T-helper 2 cell (primary cell): ENCODE measurements around the gene EFNA4.
A peak's percentile ranks its signal among the peaks of the same experiment; 100 is the strongest.

ENCODE experiments used
- DNase-seq, 5 experiments: peaks; one replicate each; pipeline versions ENCODE4 v3.0.0 to v3.0.0-alpha.2; 2012 to 2022
- total RNA-seq, 2 donors: gene quantifications; one replicate each; lab custom pipeline; 2026; lab: John Stamatoyannopoulos, UW

The EFNA4 gene, protein sequence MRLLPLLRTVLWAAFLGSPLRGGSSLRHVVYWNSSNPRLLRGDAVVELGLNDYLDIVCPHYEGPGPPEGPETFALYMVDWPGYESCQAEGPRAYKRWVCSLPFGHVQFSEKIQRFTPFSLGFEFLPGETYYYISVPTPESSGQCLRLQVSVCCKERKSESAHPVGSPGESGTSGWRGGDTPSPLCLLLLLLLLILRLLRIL
- 2.8 to 4.1 reads per million in 2 donors for total RNA-seq

GRCh38 chr1:155063550-155064110 lies at the start of gene EFNA4:
TSS of gene EFNA4 (plus strand) at chr1:155063740. CDS start at chr1:155063824, 84 bp downstream.
- peak; percentile 61 to 92 (median 74) for DNase-seq

- no peak for DNase-seq
These were observed 48.6 kb upstream of the EFNA4 start for GRCh38 chr1:155014709-155015508.

GRCh38 chr1:155015527-155016230 lies 47.9 kb upstream of the EFNA4 start:
- no peak for DNase-seq

- DNase-seq: peak in 1 of 5 experiments; percentile 64
These were observed 47.2 kb upstream of the EFNA4 start for GRCh38 chr1:155016231-155016831.

DNA sequence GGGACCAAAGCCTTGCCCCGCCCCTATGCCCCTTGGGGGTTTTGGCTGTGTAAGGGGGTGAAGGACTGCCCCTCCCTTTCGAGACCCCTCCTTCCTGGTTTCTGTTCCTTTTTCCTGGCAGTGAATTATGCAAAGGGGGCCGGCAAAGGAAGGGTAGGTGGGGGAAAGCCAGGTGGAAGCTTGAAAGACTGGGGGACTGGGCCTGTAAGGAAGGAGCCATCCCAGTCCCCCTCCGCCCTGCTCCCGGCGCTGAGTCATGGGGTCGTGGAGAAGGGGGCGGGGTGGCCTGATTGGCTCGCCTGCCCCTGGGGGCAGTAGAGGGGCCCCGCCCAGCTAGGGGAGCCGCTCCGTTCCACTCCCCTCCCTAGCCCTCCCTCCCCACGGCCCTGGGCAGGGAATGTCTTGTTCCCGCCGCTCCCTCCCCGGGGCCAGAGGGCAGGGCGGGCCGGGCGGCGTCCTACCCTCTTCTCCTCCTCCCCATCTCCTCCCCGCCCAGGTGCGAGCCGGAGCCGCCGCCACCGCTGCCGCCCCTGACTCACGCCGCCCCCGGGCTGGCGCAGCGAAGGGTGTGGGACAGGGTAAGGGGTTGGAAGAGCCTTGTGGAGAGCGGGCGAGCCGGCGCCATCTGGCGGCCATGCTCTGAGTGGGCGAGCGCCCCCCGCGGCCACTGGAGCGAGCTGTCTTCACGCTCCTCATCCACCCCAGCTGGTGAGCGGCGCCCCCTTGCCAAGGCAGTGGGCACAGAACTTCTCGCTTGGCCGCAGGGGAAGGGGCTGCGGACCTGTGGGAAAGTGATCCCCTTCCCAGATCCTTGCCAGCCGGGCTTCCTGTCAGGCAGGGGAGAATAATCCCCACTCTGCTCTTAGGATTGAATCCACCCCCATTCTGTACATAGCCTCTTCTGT lies 46.2 kb upstream of the EFNA4 start:
- DNase-seq: peak; percentile 80 to 88 (median 83)

DNA sequence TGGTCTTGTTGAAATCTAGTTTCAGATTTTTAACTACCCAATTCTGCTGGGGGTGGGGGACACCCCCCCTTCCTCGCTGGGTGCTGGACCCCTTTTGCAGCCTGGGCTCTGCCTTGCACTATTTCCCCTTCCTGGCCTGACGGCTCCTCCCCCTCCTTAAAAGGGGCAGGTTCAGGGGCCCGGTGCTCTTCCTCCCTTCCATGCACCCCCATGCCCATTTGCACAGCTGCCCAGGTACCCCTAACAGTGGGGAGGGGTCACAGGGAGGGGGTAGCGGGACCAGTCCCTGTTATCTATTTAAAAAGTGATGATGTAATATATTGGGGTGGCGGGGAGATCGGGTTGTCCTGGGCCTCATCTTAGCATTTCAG lies 45.6 kb upstream of the EFNA4 start:
- DNase-seq: no peak

DNA sequence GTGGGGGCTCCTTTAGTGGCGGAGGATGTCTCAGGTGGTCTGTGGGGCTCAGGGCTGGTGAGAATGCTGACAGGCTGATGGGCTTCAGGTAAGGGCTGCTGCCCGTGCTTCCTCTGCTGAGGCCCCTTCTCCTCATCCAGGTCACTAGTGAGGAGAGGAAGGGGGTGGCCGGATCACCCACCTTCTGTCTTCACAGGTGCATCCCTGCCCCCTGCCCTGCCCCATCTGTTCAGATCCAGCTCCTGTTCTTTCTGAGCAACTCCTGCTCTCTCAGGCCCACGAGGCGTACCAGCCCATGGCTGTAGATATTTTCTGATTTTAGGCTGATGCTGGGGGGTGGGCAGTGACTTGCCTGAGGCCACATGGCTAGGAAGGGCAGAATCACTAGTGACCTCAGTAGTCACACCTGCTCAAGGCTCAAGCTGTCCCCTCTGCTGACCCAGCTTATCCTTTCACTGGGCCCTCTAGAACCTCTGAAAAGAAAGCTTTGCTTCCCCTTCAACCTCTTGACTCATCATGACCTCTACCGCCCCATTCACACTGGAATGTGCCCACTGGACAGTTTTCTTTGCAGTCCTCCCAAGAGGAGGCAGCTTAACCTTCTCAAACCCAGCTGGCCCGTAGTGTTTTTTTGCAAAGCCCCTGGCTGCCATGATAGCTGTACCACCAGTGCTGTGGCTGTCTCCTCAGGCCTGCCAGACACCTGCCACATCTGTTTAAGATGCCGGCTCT lies 44.8 kb upstream of the EFNA4 start:
- no peak for DNase-seq

GRCh38 chr1:155019377-155020245 lies 43.9 kb upstream of the EFNA4 start:
- no peak for DNase-seq

GRCh38 chr1:155022136-155022926 lies 41.2 kb upstream of the EFNA4 start:
- no peak for DNase-seq

- no peak for DNase-seq
These were observed 40.7 kb upstream of the EFNA4 start for GRCh38 chr1:155022927-155023236.

DNA sequence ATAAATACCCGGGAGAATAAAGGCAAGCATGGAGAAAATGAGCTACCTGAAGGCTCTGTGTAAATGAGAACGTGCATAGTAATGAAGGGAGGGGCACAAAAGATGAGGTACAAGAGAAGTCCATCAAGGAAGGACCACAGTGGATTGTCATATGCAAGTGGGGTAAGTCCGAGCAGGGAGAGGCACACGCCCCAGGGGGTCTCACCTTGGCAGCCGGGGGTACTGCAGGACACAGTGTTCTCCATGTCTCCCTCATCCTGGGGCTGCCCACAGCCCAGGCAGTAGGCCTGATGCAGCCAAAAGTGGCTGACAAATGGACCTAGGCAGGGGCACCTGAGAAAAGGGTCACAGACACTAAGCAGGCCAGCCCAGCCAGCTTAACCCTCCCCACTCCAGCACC lies 39.9 kb upstream of the EFNA4 start:
- no peak for DNase-seq

- no peak for DNase-seq
These were observed 39.2 kb upstream of the EFNA4 start for GRCh38 chr1:155024315-155024714.

GRCh38 chr1:155026154-155026553 lies 37.4 kb upstream of the EFNA4 start:
- DNase-seq: no peak

- DNase-seq: no peak
These were observed 37.0 kb upstream of the EFNA4 start for GRCh38 chr1:155026588-155026987.

DNA sequence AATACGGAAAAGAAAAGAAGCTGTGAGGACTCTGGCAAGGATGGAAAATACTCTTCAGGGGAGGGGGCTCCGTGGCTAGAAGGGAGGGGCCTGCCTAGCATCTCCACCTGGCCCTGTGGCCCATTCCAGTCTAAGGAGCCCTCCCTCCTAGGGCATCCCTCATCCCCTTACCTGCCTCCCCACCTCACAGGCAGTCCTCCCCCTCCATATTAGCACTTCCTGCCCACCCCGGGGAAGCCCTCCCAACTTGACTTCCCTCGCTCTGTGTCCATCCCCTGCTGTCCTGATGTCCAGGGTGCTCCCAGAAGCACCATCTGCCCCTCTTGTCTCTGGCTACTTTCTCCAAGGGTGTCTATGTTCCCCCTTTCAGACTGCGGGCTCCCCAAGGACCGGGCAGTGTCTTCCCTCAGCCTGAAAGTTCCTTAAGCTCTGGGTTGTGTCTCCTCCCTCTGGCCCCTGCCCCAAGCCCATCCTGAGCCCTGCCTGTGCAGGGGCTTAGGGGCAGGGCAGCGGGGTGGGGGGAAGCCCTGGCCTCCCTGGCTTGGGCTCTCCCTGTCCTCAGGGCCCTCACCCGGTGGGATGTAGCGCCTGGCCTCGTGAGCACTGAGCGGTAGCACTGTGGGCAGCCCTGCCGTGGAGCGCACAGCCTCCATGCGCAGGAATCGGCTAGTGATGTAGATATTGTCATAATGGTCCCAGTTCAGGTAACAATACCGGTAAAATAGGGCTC lies 33.9 kb upstream of the EFNA4 start:
- DNase-seq: no peak

- DNase-seq: no peak
These were observed 33.2 kb upstream of the EFNA4 start for GRCh38 chr1:155030243-155030795.

GRCh38 chr1:155030899-155031298 lies 32.6 kb upstream of the EFNA4 start:
- DNase-seq: no peak

GRCh38 chr1:155032886-155033285 lies 30.7 kb upstream of the EFNA4 start:
- no peak for DNase-seq
